GM18502 (cell line): ENCODE data around the gene RBM38.

Source experiments
- ATAC-seq: cut with Tn5 transposase; IDR thresholded peaks from one replicate; pipeline ENCODE4 v1.9.1; 2021; ENCODE audit warnings: mild to moderate bottlenecking; ENCODE audit not compliant: unreplicated experiment, poor library complexity

The RBM38 gene

GRCh38 chr20:57400821-57401564, 9.8 kb downstream of the RBM38 start:
- no peak for ATAC-seq

- ATAC-seq, result no peak
Observed at GRCh38 chr20:57401565-57401918, 10.3 kb downstream of the RBM38 start.

- no peak for ATAC-seq
Observed at GRCh38 chr20:57402206-57403125, 11.3 kb downstream of the RBM38 start.

- no peak for ATAC-seq
Observed at GRCh38 chr20:57403216-57403615, 12.0 kb downstream of the RBM38 start.

- ATAC-seq, result no peak
Observed at GRCh38 chr20:57404006-57404405, 12.8 kb downstream of the RBM38 start.

GRCh38 chr20:57404419-57405072, 13.3 kb downstream of the RBM38 start:
- no peak for ATAC-seq

- no peak for ATAC-seq
Observed at GRCh38 chr20:57405236-57406016, 14.2 kb downstream of the RBM38 start.

- no peak for ATAC-seq
Observed at GRCh38 chr20:57407541-57407956, 16.4 kb downstream of the RBM38 start.

GRCh38 chr20:57408131-57408530, 16.9 kb downstream of the RBM38 start:
- no peak for ATAC-seq

GRCh38 chr20:57408536-57409233, 17.5 kb downstream of the RBM38 start:
- ATAC-seq, result no peak

- no peak for ATAC-seq
Observed at GRCh38 chr20:57409316-57409671, 18.1 kb downstream of the RBM38 start.

- no peak for ATAC-seq
Observed at GRCh38 chr20:57409672-57410397, 18.6 kb downstream of the RBM38 start.

GRCh38 chr20:57410398-57410920, 19.3 kb downstream of the RBM38 start:
- ATAC-seq, result no peak

GRCh38 chr20:57410924-57411323, 19.7 kb downstream of the RBM38 start:
- no peak for ATAC-seq

GRCh38 chr20:57411406-57412283, 20.4 kb downstream of the RBM38 start:
- ATAC-seq, result no peak

GRCh38 chr20:57412347-57413029, 21.3 kb downstream of the RBM38 start:
- no peak for ATAC-seq

- no peak for ATAC-seq
Observed at GRCh38 chr20:57413986-57414385, 22.8 kb downstream of the RBM38 start.
